Ureter (tissue), 1 donor: ENCODE data around the gene ATP5F1D. TPM values are rescaled to one million over a fixed set of nuclear protein-coding genes. Genes with fewer than 3 reads are reported as not detected.
"Not testable (repeated sequence)": the region's sequence is repeated elsewhere in the genome, so short reads cannot be mapped to it uniquely, and the experiment has no call there.

Source experiments
- DNase-seq: peaks from one replicate; pipeline ENCODE4 v3.0.0-alpha.2; 2020; ENCODE audit warnings: low spot score
- total RNA-seq: library from RNA; stranded (reverse); gene quantifications from one replicate; pipeline ENCODE4 v1.2.4, GENCODE V29; 2023
- donor health status: DM: yes; HTN: yes; CAD: no.

The ATP5F1D gene
- total RNA-seq, 1 donor from 2014 or later = 144 TPM

DNA sequence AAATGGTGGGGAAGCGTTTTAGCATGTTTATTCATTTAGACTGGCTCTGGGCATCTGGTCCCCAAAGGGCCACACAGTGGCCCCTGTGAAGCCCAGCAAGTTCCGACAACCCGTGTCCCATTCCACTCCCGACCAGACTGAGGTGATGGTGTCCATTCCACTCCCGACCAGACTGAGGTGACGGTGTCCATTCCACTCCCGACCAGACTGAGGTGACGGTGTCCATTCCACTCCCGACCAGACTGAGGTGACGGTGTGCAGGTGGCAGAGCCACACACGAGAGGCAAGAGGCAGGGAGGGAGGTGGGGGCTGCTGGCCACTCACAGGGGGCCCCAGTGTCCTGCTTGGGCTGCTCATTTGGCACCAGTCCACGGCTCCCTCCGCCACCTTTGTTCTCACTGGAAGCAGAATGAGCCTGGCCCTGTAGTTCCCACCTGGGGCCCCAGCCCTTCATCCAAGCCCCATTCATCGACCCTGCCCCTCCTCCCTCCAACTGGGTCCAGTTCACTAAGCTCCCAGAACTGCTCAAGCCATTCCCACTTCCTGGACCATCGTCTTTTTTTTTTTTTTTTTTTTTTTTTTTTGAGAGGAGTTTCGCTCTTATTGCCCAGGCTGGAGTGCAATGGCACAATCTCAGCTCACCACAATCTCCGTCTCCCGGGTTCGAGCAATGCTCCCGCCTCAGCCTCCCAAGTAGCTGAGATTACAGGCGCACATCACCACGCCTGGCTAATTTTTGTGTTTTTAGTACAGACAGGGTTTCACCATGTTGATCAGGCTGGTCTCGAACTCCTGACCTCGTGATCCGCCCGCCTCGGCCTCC lies 4.9 kb downstream of the ATP5F1D start:
- not testable (repeated sequence) for DNase-seq

- no peak for DNase-seq
Measured at GRCh38 chr19:1247748-1248138, 6.2 kb downstream of the ATP5F1D start.

GRCh38 chr19:1248139-1248785 lies 6.7 kb downstream of the ATP5F1D start, which contains the start of gene MIDN:
Gene MIDN, plus strand, starts transcription at chr19:1248583. Its CDS starts 1,714 bp downstream, at chr19:1250297.
- DNase-seq = peak; percentile 87

DNA sequence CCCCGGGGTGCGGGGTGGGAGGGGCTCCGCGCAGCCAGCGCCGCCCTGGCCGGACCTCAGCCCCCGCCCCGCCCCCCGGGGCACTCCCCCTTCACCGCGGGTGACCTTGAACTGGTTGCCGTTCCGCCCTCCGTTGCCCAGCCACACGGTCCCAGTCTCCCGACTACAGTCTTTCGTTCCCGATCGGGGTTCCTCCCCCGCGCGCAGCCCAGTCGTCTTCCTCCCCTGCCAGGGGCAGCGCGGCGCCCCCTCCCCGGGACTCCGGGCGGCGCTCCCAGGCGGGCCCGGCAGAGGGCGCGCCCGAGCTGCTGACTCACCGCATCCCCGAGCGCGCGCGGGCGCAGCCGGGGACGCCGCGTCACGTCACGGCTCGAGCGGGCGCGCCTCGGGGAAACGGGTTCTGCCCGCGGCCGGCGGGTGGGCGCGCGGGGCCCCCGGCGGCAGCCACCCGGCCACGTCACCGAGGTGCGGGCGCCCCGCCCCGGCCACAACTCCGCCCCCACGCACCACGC lies 7.3 kb downstream of the ATP5F1D start:
- peak; percentile 87 for DNase-seq

- peak; percentile 94 for DNase-seq
Measured at GRCh38 chr19:1249298-1249989, 7.9 kb downstream of the ATP5F1D start.

- DNase-seq = no peak
Measured at GRCh38 chr19:1249990-1250436, 8.5 kb downstream of the ATP5F1D start.

GRCh38 chr19:1250437-1251260 lies 9.1 kb downstream of the ATP5F1D start:
- peak; percentile 81 for DNase-seq

- DNase-seq = peak; percentile 81
Measured at GRCh38 chr19:1251330-1252220, 10.0 kb downstream of the ATP5F1D start.

- peak; percentile 95 for DNase-seq
Measured at GRCh38 chr19:1252221-1252820, 10.8 kb downstream of the ATP5F1D start.

DNA sequence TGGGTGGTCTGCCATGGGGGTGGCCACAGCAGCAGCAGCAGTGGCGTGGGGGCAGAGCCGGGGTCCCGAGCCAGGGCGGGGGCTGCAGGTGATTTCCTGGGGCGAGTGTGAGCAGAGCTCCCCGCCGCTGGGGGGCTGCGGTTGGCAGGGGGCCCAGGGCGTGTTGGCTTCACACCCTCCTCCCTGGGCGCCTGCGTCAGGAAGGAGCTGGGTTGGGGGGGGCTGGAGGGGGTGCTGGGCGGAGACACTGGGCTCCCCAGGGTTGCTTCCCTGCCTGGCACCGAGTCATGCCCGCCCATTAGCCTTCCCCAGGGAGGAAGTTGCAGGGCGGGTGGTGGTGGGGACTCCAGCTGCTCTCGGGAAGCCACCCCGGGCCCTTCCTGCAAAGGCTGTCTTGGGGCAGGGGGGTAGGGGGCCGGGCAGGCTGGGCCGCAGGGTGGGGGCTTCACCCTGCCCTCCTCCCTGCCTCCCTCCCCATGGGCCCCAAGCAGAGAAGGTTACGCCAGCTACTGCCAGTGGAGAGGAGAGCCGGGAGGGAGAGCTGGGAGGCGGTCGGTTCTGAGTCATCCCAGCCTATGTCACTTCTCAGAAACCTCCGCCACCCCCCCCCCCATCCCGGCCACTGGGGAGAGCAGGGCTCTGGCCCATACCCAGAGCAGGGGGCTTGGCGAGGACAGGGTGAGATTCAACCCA lies 11.4 kb downstream of the ATP5F1D start:
- DNase-seq = peak; percentile 95

DNA sequence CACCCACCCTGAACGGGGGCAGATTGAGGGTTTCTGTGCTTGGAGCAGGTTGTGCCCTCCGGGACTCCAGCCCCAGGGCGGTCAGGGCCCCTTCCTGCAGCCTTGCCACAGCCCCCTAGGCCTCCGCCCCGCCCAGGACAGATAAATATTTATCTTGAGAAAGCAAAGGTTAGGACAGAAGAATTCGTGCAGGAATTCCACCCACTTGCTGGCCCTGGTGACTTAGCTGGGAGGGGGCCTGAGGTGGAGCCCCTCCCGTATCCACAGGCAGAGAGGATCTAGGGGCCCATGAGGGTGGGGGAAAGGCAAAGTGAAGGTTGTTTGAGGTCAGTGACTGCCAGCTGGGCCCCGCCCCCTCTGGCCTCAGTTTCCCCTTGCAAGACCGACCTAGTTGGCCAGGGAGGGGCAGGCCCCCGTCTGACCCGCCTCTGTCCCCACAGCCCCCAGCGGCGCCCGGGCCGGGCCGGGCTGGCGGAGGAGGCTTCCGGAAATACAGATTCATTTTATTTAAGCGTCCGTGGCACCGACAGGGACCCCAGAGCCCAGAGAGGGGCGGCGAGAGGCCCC lies 12.0 kb downstream of the ATP5F1D start:
- no peak for DNase-seq

DNA sequence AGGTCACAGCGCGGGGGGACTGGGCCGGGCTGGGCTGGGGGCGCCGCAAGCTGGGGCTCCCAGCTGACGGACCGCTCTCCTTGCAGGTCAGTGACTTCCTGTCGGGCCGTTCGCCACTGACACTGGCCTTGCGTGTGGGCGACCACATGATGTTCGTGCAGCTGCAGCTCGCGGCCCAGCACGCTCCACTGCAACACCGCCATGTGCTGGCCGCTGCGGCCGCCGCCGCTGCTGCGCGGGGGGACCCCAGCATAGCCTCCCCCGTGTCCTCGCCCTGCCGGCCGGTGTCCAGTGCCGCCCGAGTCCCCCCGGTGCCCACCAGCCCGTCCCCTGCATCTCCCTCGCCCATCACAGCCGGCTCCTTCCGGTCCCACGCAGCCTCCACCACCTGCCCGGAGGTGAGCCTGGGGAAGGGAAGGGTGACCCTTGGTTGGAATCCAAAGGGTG lies 12.6 kb downstream of the ATP5F1D start:
- no peak for DNase-seq

- DNase-seq = no peak
Measured at GRCh38 chr19:1254530-1255185, 13.1 kb downstream of the ATP5F1D start.

GRCh38 chr19:1255186-1256161 lies 13.9 kb downstream of the ATP5F1D start:
- no peak for DNase-seq

DNA sequence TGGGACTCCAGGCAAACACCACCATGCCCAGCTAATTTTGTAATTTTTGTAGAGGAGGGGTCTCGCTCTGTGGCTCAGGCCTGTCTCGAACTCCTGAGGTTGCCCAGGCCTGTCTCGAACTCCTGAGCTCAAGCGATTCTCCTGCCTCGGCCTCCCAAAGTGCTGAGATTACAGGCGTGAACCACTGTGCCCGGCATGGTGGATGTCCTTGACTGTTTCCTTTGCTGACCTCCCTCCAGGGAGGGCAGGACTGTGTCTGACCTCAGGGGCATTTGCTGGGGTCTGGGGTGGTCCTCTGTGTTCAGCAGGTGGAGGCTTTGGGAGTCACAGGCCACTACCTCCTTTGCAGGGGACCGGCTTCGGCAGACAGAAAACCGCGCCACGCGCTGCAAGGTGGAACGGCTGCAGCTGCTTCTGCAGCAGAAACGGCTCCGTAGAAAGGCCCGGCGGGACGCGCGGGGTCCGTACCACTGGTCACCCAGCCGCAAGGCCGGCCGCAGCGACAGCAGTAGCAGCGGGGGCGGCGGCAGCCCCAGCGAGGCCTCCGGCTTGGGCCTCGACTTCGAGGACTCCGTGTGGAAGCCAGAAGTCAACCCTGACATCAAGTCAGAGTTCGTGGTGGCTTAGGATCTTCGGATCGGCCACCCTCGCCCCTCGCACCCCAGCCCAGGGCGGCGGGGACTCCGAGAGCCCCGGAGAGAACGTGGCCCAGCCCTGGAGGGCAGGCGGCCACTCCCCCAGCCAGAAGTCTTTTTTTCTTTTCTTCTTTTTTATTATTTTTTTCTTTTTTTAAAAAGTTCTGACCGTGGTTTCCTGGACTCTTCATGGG lies 15.3 kb downstream of the ATP5F1D start:
- no peak for DNase-seq
